HAP-1 (cell line): ENCODE results near the gene RASL11B.

Experiments used
- DNase-seq, 2 experiments: peaks; one replicate each; pipeline ENCODE4 v3.0.0-alpha.2; 2016 to 2020; ENCODE audit warnings: low spot score in 2 of 2
- H3K27me3 ChIP-seq: fragments of 250-450 bp; sonication (Bioruptor Pico); 2 replicates; pipeline ENCODE4 v1.5.1; 2020; ENCODE audit warnings: low read depth, mild to moderate bottlenecking, moderate library complexity
- H3K36me3 ChIP-seq: fragments of 250-450 bp; sonication (Bioruptor Pico); replicated peaks from 2 replicates; pipeline ENCODE4 v1.5.1; 2020; ENCODE audit warnings: mild to moderate bottlenecking
- H3K4me1 ChIP-seq: fragments of 250-450 bp; sonication (Bioruptor Pico); 2 replicates; pipeline ENCODE4 v1.5.1; 2020; ENCODE audit warnings: mild to moderate bottlenecking
- H3K4me3 ChIP-seq: fragments of 250-450 bp; sonication (Bioruptor Pico); 2 replicates; pipeline ENCODE4 v1.5.1; 2020; ENCODE audit warnings: mild to moderate bottlenecking, moderate library complexity
- H3K9me3 ChIP-seq: fragments of 250-450 bp; sonication (Bioruptor Pico); 2 replicates; pipeline ENCODE4 v1.5.1; 2020; ENCODE audit warnings: mild to moderate bottlenecking, moderate library complexity
- in situ Hi-C: fragments of 300-500 bp; cut with MboI; formaldehyde crosslinking; loops from 3 replicates; pipeline ENCODE4 v1.14.3; 2020; ENCODE audit warnings: low sequenced_read_pairs, inconsistent platforms, mixed read lengths

The RASL11B gene

GRCh38 chr4:52870225-52870624, 8.1 kb downstream of the RASL11B start:
- no peaks in the 10 kb centered on the region for H3K27me3 ChIP-seq
- H3K4me3 ChIP-seq = no peak overlapping the region
- no peaks in the 10 kb centered on the region for H3K9me3 ChIP-seq
- H3K4me1 ChIP-seq = no peaks in the 10 kb centered on the region
- H3K36me3 ChIP-seq = no peaks in the 10 kb centered on the region; the same call in 1 of the 2 replicates
- in situ Hi-C loops = no loop called here
- DNase-seq = no peak

- Histone ChIP-seq H3K27me3 (no peaks in the 10 kb centered on the region), H3K4me3 (no peak overlapping the region), H3K9me3 (no peaks in the 10 kb centered on the region), H3K4me1 (no peaks in the 10 kb centered on the region), H3K36me3 (no peaks in the 10 kb centered on the region)
- DNase-seq = no peak
- in situ Hi-C loops = no loop called here
Measured at GRCh38 chr4:52873191-52873590, 11.1 kb downstream of the RASL11B start.

GRCh38 chr4:52873861-52874343, 11.8 kb downstream of the RASL11B start:
- no peaks in the 10 kb centered on the region for H3K36me3 ChIP-seq
- H3K4me3 ChIP-seq = no peak overlapping the region
- no peaks in the 10 kb centered on the region for H3K9me3 ChIP-seq
- no peaks in the 10 kb centered on the region for H3K4me1 ChIP-seq
- no peak for DNase-seq
- in situ Hi-C loops = no loop called here
- H3K27me3 ChIP-seq = no peaks in the 10 kb centered on the region

- Histone ChIP-seq H3K4me3 (no peak overlapping the region), H3K36me3 (no peaks in the 10 kb centered on the region), H3K9me3 (no peaks in the 10 kb centered on the region), H3K27me3 (no peaks in the 10 kb centered on the region), H3K4me1 (no peaks in the 10 kb centered on the region)
- in situ Hi-C loops = no loop called here
- no peak for DNase-seq
Measured at GRCh38 chr4:52874948-52875347, 12.8 kb downstream of the RASL11B start.

GRCh38 chr4:52876069-52876468, 14.0 kb downstream of the RASL11B start:
- Histone ChIP-seq H3K27me3 (no peaks in the 10 kb centered on the region), H3K9me3 (no peaks in the 10 kb centered on the region), H3K4me1 (no peaks in the 10 kb centered on the region), H3K4me3 (no peak overlapping the region), H3K36me3 (no peaks in the 10 kb centered on the region)
- in situ Hi-C loops = no loop called here
- DNase-seq = no peak

GRCh38 chr4:52877036-52877435, 14.9 kb downstream of the RASL11B start:
- no peaks in the 10 kb centered on the region for H3K36me3 ChIP-seq
- no peaks in the 10 kb centered on the region for H3K4me1 ChIP-seq
- H3K9me3 ChIP-seq = no peaks in the 10 kb centered on the region
- in situ Hi-C loops = no loop called here
- H3K4me3 ChIP-seq = no peak overlapping the region
- no peaks in the 10 kb centered on the region for H3K27me3 ChIP-seq
- DNase-seq = no peak

- no peak for DNase-seq
- H3K4me1 ChIP-seq = no peaks in the 10 kb centered on the region
- H3K27me3 ChIP-seq = no peaks in the 10 kb centered on the region
- H3K36me3 ChIP-seq = no peaks in the 10 kb centered on the region
- in situ Hi-C loops = no loop called here
- no peaks in the 10 kb centered on the region for H3K9me3 ChIP-seq
- no peak overlapping the region for H3K4me3 ChIP-seq
Measured at GRCh38 chr4:52877694-52878093, 15.6 kb downstream of the RASL11B start.

- no peaks in the 10 kb centered on the region for H3K36me3 ChIP-seq
- no peaks in the 10 kb centered on the region for H3K9me3 ChIP-seq
- DNase-seq = no peak
- H3K4me1 ChIP-seq = no peaks in the 10 kb centered on the region
- no peak overlapping the region for H3K4me3 ChIP-seq
- H3K27me3 ChIP-seq = no peaks in the 10 kb centered on the region
- in situ Hi-C loops = no loop called here
Measured at GRCh38 chr4:52879471-52879870, 17.4 kb downstream of the RASL11B start.

GRCh38 chr4:52880994-52881393, 18.9 kb downstream of the RASL11B start:
- Histone ChIP-seq H3K36me3 (no peaks in the 10 kb centered on the region), H3K4me3 (no peak overlapping the region), H3K9me3 (no peaks in the 10 kb centered on the region), H3K4me1 (no peaks in the 10 kb centered on the region), H3K27me3 (no peaks in the 10 kb centered on the region)
- in situ Hi-C loops = no loop called here
- DNase-seq = no peak

- DNase-seq = no peak
- H3K4me3 ChIP-seq = no peak overlapping the region
- no peaks in the 10 kb centered on the region for H3K27me3 ChIP-seq
- in situ Hi-C loops = no loop called here
- no peaks in the 10 kb centered on the region for H3K9me3 ChIP-seq
- no peaks in the 10 kb centered on the region for H3K36me3 ChIP-seq
- no peaks in the 10 kb centered on the region for H3K4me1 ChIP-seq
Measured at GRCh38 chr4:52883183-52883621, 21.1 kb downstream of the RASL11B start.

GRCh38 chr4:52883707-52884669, 21.9 kb downstream of the RASL11B start:
- no peak for DNase-seq
- no peaks in the 10 kb centered on the region for H3K4me1 ChIP-seq
- no peaks in the 10 kb centered on the region for H3K36me3 ChIP-seq
- H3K9me3 ChIP-seq = no peaks in the 10 kb centered on the region
- no peaks in the 10 kb centered on the region for H3K27me3 ChIP-seq
- H3K4me3 ChIP-seq = no peak overlapping the region
- in situ Hi-C loops = no loop called here

- Histone ChIP-seq H3K27me3 (no peaks in the 10 kb centered on the region), H3K36me3 (no peaks in the 10 kb centered on the region), H3K4me3 (no peak overlapping the region), H3K9me3 (no peaks in the 10 kb centered on the region), H3K4me1 (no peaks in the 10 kb centered on the region)
- DNase-seq = no peak
- in situ Hi-C loops = no loop called here
Measured at GRCh38 chr4:52884994-52885393, 22.9 kb downstream of the RASL11B start.

GRCh38 chr4:52889354-52889753, 27.2 kb downstream of the RASL11B start:
- in situ Hi-C loops = no loop called here
- Histone ChIP-seq H3K4me1 (no peaks in the 10 kb centered on the region), H3K36me3 (no peaks in the 10 kb centered on the region), H3K27me3 (no peaks in the 10 kb centered on the region), H3K9me3 (no peaks in the 10 kb centered on the region), H3K4me3 (no peak overlapping the region)
- DNase-seq = no peak

GRCh38 chr4:52889778-52890520, 27.8 kb downstream of the RASL11B start:
- H3K36me3 ChIP-seq = no peaks in the 10 kb centered on the region
- H3K4me3 ChIP-seq = no peak overlapping the region
- in situ Hi-C loops = no loop called here
- DNase-seq = no peak
- no peaks in the 10 kb centered on the region for H3K27me3 ChIP-seq
- no peaks in the 10 kb centered on the region for H3K4me1 ChIP-seq
- no peaks in the 10 kb centered on the region for H3K9me3 ChIP-seq
